GM21528 (cell line): ENCODE measurements around the gene ADK.
A peak's percentile ranks its signal among the peaks of the same experiment; 100 is the strongest.

Source experiments
- ATAC-seq: cut with Tn5 transposase; IDR thresholded peaks from one replicate; pipeline ENCODE4 v1.9.1; 2021; ENCODE audit warnings: mild to moderate bottlenecking, moderate library complexity; ENCODE audit not compliant: unreplicated experiment, low FRiP score

The ADK gene

GRCh38 chr10:74640134-74640921 is 489.3 kb downstream of the ADK start:
- no peak for ATAC-seq

DNA sequence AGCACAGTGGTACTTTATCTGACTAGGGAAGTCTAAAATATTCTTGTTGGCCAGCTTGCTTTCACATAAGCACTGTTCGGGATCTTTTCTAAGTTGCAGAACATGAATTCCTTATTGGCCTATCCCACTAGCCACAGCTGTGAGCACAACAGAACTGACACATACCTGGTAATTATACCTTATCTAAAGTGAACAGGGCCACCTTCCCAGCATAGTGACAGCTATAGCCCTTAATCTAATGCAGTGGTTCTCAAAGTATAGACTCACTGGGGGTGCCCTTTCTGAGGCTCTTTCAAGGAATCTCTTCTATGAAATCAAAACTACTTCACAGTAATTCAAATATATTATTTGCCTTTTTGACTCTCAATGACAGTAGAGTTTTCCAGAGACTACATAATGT is 490.6 kb downstream of the ADK start:
- ATAC-seq: no peak

- ATAC-seq: no peak
These were observed 492.0 kb downstream of the ADK start for GRCh38 chr10:74642901-74643595.

GRCh38 chr10:74643596-74643975 is 492.6 kb downstream of the ADK start:
- ATAC-seq: no peak

DNA sequence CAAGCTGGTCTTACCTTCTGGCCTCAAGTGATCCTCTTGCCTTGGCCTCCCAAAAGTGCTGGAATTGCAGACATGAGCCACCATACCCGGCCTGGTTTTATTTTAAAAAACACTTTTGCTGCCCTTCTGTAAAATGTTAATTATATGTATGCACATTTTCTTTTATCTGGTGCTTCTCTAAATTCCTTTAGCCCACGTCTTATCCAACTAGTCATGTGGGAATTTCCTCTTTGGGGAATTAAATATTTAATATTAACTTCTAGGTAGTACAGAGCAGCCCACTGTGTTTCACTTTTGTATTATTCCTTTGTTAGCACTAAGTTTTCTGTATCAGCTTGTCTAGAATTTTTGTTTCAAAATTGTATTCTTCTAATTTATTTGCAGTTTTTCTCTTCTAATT is 493.7 kb downstream of the ADK start:
- no peak for ATAC-seq

DNA sequence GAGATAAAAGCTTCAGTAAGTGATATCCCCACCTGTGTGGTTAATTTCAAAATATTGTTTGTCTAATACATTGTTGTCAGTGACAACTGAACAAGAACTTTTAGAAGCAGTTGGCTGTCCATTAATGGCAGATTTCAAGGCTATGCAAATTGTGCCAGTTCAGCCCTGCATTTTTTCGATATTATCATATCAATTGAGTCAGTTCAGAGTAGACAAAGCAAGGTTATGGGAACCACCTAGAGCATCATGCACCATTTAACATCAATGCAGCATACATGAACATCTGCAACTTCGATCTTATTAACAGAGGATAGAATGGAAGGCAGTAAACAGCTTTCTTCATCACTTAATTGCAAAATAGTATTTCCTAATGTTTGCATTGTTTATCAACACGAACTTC is 494.7 kb downstream of the ADK start:
- ATAC-seq: no peak

- ATAC-seq: no peak
These were observed 499.6 kb downstream of the ADK start for GRCh38 chr10:74650613-74651012.

GRCh38 chr10:74651565-74651964 is 500.5 kb downstream of the ADK start:
- no peak for ATAC-seq

DNA sequence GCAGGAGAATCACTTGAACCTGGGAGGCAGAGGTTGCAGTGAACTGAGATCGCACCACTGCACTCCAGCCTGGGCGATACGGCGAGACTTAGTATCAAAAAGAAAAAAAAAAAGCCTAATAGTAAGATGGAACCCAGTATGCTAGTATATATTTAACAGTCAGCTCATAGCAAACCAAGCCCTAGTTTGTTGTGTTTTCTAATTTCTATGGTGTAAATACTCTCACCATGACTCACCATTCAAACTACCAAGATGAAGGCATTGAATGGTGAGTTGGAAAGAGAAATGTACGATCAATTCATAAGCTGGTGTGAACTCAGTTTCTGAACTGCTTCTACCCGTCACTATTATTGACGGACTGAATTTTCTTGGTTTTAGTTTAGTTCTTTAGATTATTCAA is 501.6 kb downstream of the ADK start:
- no peak for ATAC-seq

DNA sequence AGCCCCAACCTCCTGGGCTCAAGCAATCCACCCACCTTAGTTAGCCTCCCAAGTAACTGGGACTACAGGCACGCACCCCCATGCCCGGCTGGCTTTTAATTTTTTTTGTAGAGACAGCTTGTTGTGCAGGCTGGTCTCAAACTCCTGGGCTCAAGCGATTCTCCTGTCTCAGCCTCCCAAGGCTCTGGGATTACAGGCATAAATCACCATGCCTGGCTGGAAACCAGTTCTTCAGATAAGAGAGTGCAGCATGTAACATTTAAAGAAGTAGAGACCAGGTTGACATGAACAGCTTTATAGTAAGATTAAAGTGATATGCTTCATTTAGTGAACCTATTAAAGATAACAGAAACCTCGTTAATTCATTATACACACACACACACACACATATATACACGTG is 507.5 kb downstream of the ADK start:
- no peak for ATAC-seq

GRCh38 chr10:74662635-74663034 is 511.6 kb downstream of the ADK start:
- ATAC-seq: no peak

DNA sequence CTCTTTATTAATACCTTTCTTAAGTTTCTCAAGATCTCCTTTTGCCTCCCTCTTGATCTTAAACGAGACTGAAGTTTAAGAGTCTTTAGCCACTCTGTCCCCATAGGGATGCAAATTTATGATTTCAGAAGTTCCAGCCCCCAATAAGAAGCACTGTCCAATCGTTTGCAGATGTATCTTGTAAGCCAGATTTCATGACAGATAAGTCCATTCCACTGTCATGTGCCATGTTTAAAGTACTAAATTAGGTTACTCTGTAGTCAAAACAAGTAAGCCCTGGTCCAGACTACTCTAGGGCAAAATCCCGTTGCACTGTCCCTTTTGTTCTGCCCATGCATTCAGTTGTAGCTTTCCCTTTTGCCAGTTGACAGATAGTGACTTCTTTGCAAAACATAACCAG is 518.2 kb downstream of the ADK start:
- ATAC-seq: no peak

- ATAC-seq: no peak
These were observed 520.7 kb downstream of the ADK start for GRCh38 chr10:74671716-74672115.

DNA sequence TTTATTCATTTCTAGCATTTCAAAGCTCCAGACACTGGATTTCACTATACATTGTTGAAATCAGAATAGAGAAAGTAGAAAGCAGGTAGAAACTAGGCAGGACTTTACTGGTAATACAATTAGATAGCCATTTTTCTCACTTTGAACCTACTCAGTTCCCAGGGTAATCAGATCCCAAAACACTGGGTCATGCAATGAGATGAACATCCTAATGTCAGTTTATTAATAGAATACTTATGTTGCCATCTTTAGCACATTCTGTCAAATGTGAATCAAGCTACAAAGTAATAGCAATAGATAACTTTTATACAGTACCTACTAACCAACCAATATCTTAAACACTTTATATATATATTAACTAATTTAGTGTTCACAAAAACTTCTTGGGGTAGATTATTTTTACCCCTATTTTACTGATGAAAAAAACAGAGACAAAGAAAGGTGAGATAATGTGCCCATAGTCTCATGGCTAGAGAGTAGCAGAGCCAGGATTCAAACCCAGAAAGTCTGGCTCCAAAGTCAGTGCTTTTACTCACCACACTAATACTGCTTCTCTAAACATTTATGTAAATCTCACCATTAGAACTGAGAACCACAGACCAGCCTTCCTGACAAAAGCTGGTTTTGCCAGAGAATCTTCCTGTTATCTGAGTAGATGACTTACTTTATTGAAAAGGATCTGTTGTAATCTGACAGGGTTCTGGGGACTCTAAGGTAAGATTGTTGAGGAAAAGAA is 521.6 kb downstream of the ADK start:
- no peak for ATAC-seq

- ATAC-seq: no peak
These were observed 523.9 kb downstream of the ADK start for GRCh38 chr10:74674927-74675326.

- no peak for ATAC-seq
These were observed 524.5 kb downstream of the ADK start for GRCh38 chr10:74675484-74675883.

GRCh38 chr10:74677951-74678350 is 526.9 kb downstream of the ADK start:
- peak; percentile 79 for ATAC-seq

GRCh38 chr10:74681917-74682627 is 531.1 kb downstream of the ADK start:
- no peak for ATAC-seq

- no peak for ATAC-seq
These were observed 532.0 kb downstream of the ADK start for GRCh38 chr10:74683067-74683466.

GRCh38 chr10:74683621-74684364 is 532.8 kb downstream of the ADK start:
- no peak for ATAC-seq
